ENCODE measurements around the gene DIS3L2.

The DIS3L2 gene

DNA sequence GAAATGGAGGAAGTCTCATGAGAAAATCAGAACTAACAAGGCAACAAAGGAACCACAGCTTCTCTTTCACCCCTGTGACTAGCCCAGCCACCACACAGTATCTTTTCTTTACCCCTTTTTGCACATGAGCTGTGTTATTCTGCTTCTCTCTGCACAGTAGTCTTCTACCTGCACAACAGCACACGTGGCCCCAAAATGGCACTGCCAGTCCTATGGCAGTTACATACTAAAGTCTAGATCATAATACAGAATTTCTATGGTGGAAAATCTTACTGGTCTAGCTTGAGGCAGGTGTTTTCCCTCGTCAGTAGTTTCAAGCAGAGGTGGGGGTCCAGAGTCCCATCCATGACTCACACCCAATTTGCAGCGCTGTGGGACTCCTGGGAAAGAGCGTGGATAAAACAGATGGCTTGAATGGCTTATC, 177.7 kb downstream of the DIS3L2 start:
- TF ChIP-seq SIN3A (IDR thresholded peaks at IDR 0.05; ENCODE audit: borderline replicate concordance, insufficient read depth, low read length) = no peak
- TF ChIP-seq FOXP2 (optimal IDR thresholded peaks at IDR 0.05; ENCODE audit: borderline replicate concordance, extremely low read depth, extremely low read length, insufficient read depth) = no peak
- TF ChIP-seq REST (IDR thresholded peaks at IDR 0.05; ENCODE audit: insufficient read depth in 1 of 2, low read depth in 2 of 2, low read length in 2 of 2) = no peak
- TF ChIP-seq TAF1 (IDR thresholded peaks at IDR 0.05; ENCODE audit: borderline replicate concordance, insufficient read depth, low read length) = no peak
- no peak for TF ChIP-seq POLR2AphosphoS5 (IDR thresholded peaks at IDR 0.05; ENCODE audit: low read depth, low read length)

- no peak for TF ChIP-seq POLR2AphosphoS5 (IDR thresholded peaks at IDR 0.05; ENCODE audit: low read depth, low read length)
Observed at GRCh38 chr2:232139786-232140562, 178.5 kb downstream of the DIS3L2 start.

DNA sequence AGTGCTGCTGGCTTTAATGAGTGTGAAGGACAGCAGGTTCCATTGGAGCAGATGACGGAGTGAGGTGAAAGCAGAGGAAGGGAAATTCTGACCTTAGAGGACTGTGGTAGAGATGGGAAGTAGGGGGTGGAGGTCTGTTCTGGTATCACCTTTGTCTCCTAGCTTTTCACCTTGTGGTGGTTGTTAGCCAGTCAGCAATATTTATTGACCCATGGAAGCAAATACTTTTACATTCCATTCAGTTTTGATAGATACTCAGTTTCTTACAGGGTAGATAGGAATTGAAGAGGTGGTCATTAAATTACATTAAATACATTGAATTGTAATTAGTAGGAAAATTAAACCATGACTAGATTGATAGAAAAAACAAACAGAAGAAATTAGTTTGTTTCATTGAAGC, 180.1 kb downstream of the DIS3L2 start:
- no peak for TF ChIP-seq TAF1 (IDR thresholded peaks at IDR 0.05; ENCODE audit: borderline replicate concordance, insufficient read depth, low read length)
- no peak for TF ChIP-seq POLR2AphosphoS5 (IDR thresholded peaks at IDR 0.05; ENCODE audit: low read depth, low read length)
- TF ChIP-seq REST (IDR thresholded peaks at IDR 0.05; ENCODE audit: insufficient read depth in 1 of 2, low read depth in 2 of 2, low read length in 2 of 2) = no peak
- no peak for TF ChIP-seq SIN3A (IDR thresholded peaks at IDR 0.05; ENCODE audit: borderline replicate concordance, insufficient read depth, low read length)
- TF ChIP-seq FOXP2 (optimal IDR thresholded peaks at IDR 0.05; ENCODE audit: borderline replicate concordance, extremely low read depth, extremely low read length, insufficient read depth) = no peak

GRCh38 chr2:232142049-232142448, 180.5 kb downstream of the DIS3L2 start:
- no peak for TF ChIP-seq SIN3A (IDR thresholded peaks at IDR 0.05; ENCODE audit: borderline replicate concordance, insufficient read depth, low read length)
- no peak for TF ChIP-seq REST (IDR thresholded peaks at IDR 0.05; ENCODE audit: insufficient read depth in 1 of 2, low read depth in 2 of 2, low read length in 2 of 2)
- no peak for TF ChIP-seq FOXP2 (optimal IDR thresholded peaks at IDR 0.05; ENCODE audit: borderline replicate concordance, extremely low read depth, extremely low read length, insufficient read depth)
- TF ChIP-seq POLR2AphosphoS5 (IDR thresholded peaks at IDR 0.05; ENCODE audit: low read depth, low read length) = no peak
- TF ChIP-seq TAF1 (IDR thresholded peaks at IDR 0.05; ENCODE audit: borderline replicate concordance, insufficient read depth, low read length) = no peak

DNA sequence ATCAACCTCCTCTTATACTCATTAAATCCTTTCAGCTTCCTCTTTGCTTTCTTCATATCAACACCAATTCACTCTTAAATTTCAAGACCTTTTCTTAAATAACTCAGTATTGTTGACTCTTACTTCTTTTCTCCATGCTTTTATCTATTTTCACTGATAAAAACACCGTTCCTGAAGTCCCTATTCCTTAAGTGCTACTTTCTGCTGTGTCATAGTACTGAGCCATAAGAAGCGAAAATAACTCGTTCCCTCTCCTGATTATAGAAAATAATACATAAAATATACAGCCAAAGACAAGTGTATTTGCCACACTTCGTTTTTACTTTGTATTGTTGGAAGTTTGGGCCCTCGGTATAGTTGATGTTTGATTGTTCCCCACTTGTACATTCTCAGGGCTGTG, 181.0 kb downstream of the DIS3L2 start:
- TF ChIP-seq FOXP2 (optimal IDR thresholded peaks at IDR 0.05; ENCODE audit: borderline replicate concordance, extremely low read depth, extremely low read length, insufficient read depth) (no peak), TAF1 (IDR thresholded peaks at IDR 0.05; ENCODE audit: borderline replicate concordance, insufficient read depth, low read length) (no peak), REST (IDR thresholded peaks at IDR 0.05; ENCODE audit: insufficient read depth in 1 of 2, low read depth in 2 of 2, low read length in 2 of 2) (no peak), POLR2AphosphoS5 (IDR thresholded peaks at IDR 0.05; ENCODE audit: low read depth, low read length) (no peak), SIN3A (IDR thresholded peaks at IDR 0.05; ENCODE audit: borderline replicate concordance, insufficient read depth, low read length) (no peak)

All from PFSK-1 (cell line).